H9 (cell line): ENCODE measurements around the gene GJB4. TPM values are rescaled to one million over a fixed set of nuclear protein-coding genes. Genes with fewer than 3 reads are reported as not detected.
A peak's percentile ranks its signal among the peaks of the same experiment; 100 is the strongest.

ENCODE experiments used
- DNase-seq: peaks from one replicate; pipeline ENCODE4 v3.0.0-alpha.2; 2017
- H2AFZ ChIP-seq: one replicate; pipeline ENCODE4 v1.6.1; 2013; ENCODE audit warnings: mild to moderate bottlenecking, low read length, control low read depth, moderate library complexity
- H2AK5ac ChIP-seq: 2 replicates; pipeline ENCODE4 v1.6.1; 2013; ENCODE audit warnings: low read length, control low read depth, mixed read lengths; ENCODE audit not compliant: insufficient read length
- H2BK120ac ChIP-seq: one replicate; pipeline ENCODE4 v1.6.1; 2013; ENCODE audit warnings: low read depth, mild to moderate bottlenecking, low read length, control low read depth, inconsistent platforms; ENCODE audit not compliant: poor library complexity, severe bottlenecking
- H2BK12ac ChIP-seq: 2 replicates; pipeline ENCODE4 v1.6.1; 2013; ENCODE audit warnings: low read length, control low read depth, mixed read lengths, low read depth; ENCODE audit not compliant: insufficient read length
- H2BK15ac ChIP-seq: 2 replicates; pipeline ENCODE4 v1.6.1; 2013; ENCODE audit warnings: low read depth, low read length, control low read depth
- H2BK20ac ChIP-seq: one replicate; pipeline ENCODE4 v1.6.1; 2013; ENCODE audit warnings: low read depth, mild to moderate bottlenecking, low read length, control low read depth, inconsistent platforms; ENCODE audit not compliant: poor library complexity, severe bottlenecking
- H2BK5ac ChIP-seq: 2 replicates; pipeline ENCODE4 v1.6.1; 2013; ENCODE audit warnings: low read length, control low read depth, mixed read lengths; ENCODE audit not compliant: insufficient read length
- H3K14ac ChIP-seq: 2 replicates; pipeline ENCODE4 v1.6.1; 2013; ENCODE audit warnings: low read length, control low read depth; ENCODE audit not compliant: insufficient read depth
- H3K18ac ChIP-seq: 2 replicates; pipeline ENCODE4 v1.6.1; 2013; ENCODE audit warnings: low read depth, mild to moderate bottlenecking, mixed read lengths, low read length, control low read depth; ENCODE audit not compliant: insufficient read length
- H3K23ac ChIP-seq: 2 replicates; pipeline ENCODE4 v1.6.1; 2013; ENCODE audit warnings: low read length, control low read depth, mixed read lengths, low read depth; ENCODE audit not compliant: insufficient read length
- H3K23me2 ChIP-seq: 2 replicates; pipeline ENCODE4 v1.6.1; 2013; ENCODE audit warnings: low read depth, mild to moderate bottlenecking, mixed read lengths, low read length, control low read depth; ENCODE audit not compliant: insufficient read length, poor library complexity, severe bottlenecking
- H3K27ac ChIP-seq: 2 replicates; pipeline ENCODE4 v1.5.1; 2013; ENCODE audit warnings: low read length, control low read depth, mixed read lengths, low read depth; ENCODE audit not compliant: insufficient read length
- H3K27me3 ChIP-seq: 2 replicates; pipeline ENCODE4 v1.6.1; 2013; ENCODE audit warnings: low read length, control low read depth, inconsistent platforms; ENCODE audit not compliant: insufficient read depth
- H3K4ac ChIP-seq: 2 replicates; pipeline ENCODE4 v1.6.1; 2013; ENCODE audit warnings: low read depth, mild to moderate bottlenecking, control low read depth, inconsistent platforms, low read length, moderate library complexity
- H3K4me1 ChIP-seq: 2 replicates; pipeline ENCODE4 v1.6.1; 2013; ENCODE audit warnings: low read length, control low read depth, inconsistent platforms; ENCODE audit not compliant: insufficient read depth
- H3K4me2 ChIP-seq: 2 replicates; pipeline ENCODE4 v1.6.1; 2013; ENCODE audit warnings: low read length, control low read depth, mixed read lengths; ENCODE audit not compliant: insufficient read length, insufficient read depth
- H3K56ac ChIP-seq: 2 replicates; pipeline ENCODE4 v1.6.1; 2013; ENCODE audit warnings: low read depth, mild to moderate bottlenecking, mixed read lengths, low read length, control low read depth; ENCODE audit not compliant: insufficient read length
- H3K79me1 ChIP-seq: 2 replicates; pipeline ENCODE4 v1.6.1; 2013; ENCODE audit warnings: low read depth, mild to moderate bottlenecking, moderate library complexity, low read length, control low read depth, inconsistent platforms; ENCODE audit not compliant: insufficient read depth, poor library complexity, severe bottlenecking
- H3K79me2 ChIP-seq: 2 replicates; pipeline ENCODE4 v1.6.1; 2013; ENCODE audit warnings: low read length, control low read depth, inconsistent platforms; ENCODE audit not compliant: insufficient read depth
- H3K9ac ChIP-seq: 2 replicates; pipeline ENCODE4 v1.6.1; 2013; ENCODE audit warnings: low read length, control low read depth, mixed read lengths; ENCODE audit not compliant: insufficient read length; ENCODE audit errors: extremely low read depth
- H3K9me3 ChIP-seq: one replicate; pipeline ENCODE4 v1.6.1; 2013; ENCODE audit warnings: low read depth, low read length, inconsistent platforms; ENCODE audit not compliant: control insufficient read depth
- H3T11ph ChIP-seq: one replicate; pipeline ENCODE4 v1.6.1; 2013; ENCODE audit warnings: mild to moderate bottlenecking, low read length, control low read depth, inconsistent platforms
- H4K20me1 ChIP-seq: one replicate; pipeline ENCODE4 v1.6.1; 2013; ENCODE audit not compliant: control insufficient read depth, insufficient read length, insufficient read depth
- H4K5ac ChIP-seq: 2 replicates; pipeline ENCODE4 v1.6.1; 2013; ENCODE audit warnings: low read depth, mild to moderate bottlenecking, mixed read lengths, low read length, control low read depth; ENCODE audit not compliant: insufficient read length
- H4K8ac ChIP-seq: replicated peaks from 2 replicates; pipeline ENCODE4 v1.6.1; 2013; ENCODE audit warnings: low read length, control low read depth, mixed read lengths, low read depth; ENCODE audit not compliant: insufficient read length
- H4K91ac ChIP-seq: 2 replicates; pipeline ENCODE4 v1.6.1; 2013; ENCODE audit warnings: low read depth, mild to moderate bottlenecking, moderate library complexity, mixed read lengths, low read length, control low read depth; ENCODE audit not compliant: insufficient read length
- H3K27ac Mint-ChIP-seq, 3 experiments: 2 replicates in 2 of 3; 3 replicates in 1 of 3; pipeline ENCODE4 v1.8.0; 2020 to 2021; ENCODE audit warnings: mixed read lengths in 3 of 3, mild to moderate bottlenecking in 1 of 3, moderate library complexity in 1 of 3
- H3K27me3 Mint-ChIP-seq: 2 replicates; pipeline ENCODE4 v1.8.0; 2021; ENCODE audit warnings: low read depth, mild to moderate bottlenecking, moderate library complexity, mixed read lengths
- H3K36me3 Mint-ChIP-seq, 3 experiments: 2 replicates in 2 of 3; 3 replicates in 1 of 3; pipeline ENCODE4 v1.8.0; 2020 to 2021; ENCODE audit warnings: low read depth in 3 of 3, mixed read lengths in 3 of 3; ENCODE audit not compliant: insufficient read depth in 1 of 3
- H3K4me1 Mint-ChIP-seq, 2 experiments: 2 replicates each; pipeline ENCODE4 v1.8.0; 2020; ENCODE audit warnings: mixed read lengths in 2 of 2
- H3K4me3 Mint-ChIP-seq, 2 experiments: 2 replicates in 1 of 2; 3 replicates in 1 of 2; pipeline ENCODE4 v1.8.0; 2020 to 2021; ENCODE audit warnings: mild to moderate bottlenecking in 2 of 2, mixed read lengths in 2 of 2, moderate library complexity in 1 of 2
- H3K9me3 Mint-ChIP-seq, 2 experiments: 2 replicates in 1 of 2; 3 replicates in 1 of 2; pipeline ENCODE4 v1.8.0; 2020; ENCODE audit warnings: mild to moderate bottlenecking in 2 of 2, mixed read lengths in 2 of 2, moderate library complexity in 1 of 2
- CTCF ChIP-seq: fragments of 200-600 bp; sonication (generic); conservative IDR thresholded peaks from 3 replicates; pipeline ENCODE4 v1.8.0; 2021; ENCODE audit warnings: antibody characterized with exemption, mild to moderate bottlenecking
- WGBS: extraction: QIAGEN DNeasy Blood & Tissue Kit; methylation state at CpG from one replicate; pipeline ENCODE4 v1.1.7; 2013; ENCODE audit warnings: missing lambda C conversion rate, low lambda C conversion rate, mixed read lengths; ENCODE audit not compliant: insufficient read length; ENCODE audit errors: extremely low coverage; 5-methylcytosine and 5-hydroxymethylcytosine counted together
- total RNA-seq: library from RNA; stranded (reverse); gene quantifications from 2 replicates; pipeline ENCODE4 v1.2.1, GENCODE V29; 2021

The GJB4 gene
- total RNA-seq, 1 experiment from 2014 or later = not detected

- no peak overlapping the region for H3K9ac ChIP-seq
- WGBS = no CpG with 5 or more reads among the region's 40 CpGs
- H3K27me3 Mint-ChIP-seq = peaks cover 39% of the 10 kb centered on the region
- H2AK5ac ChIP-seq = no peak overlapping the region
- no peak overlapping the region for H3T11ph ChIP-seq
- H2BK120ac ChIP-seq = no peak overlapping the region
- H3K56ac ChIP-seq = no peak overlapping the region
- H3K4me1 ChIP-seq = no peaks in the 10 kb centered on the region; the same call in 1 of the 2 replicates
- H3K23ac ChIP-seq = no peak overlapping the region
- no peaks in the 10 kb centered on the region for H3K23me2 ChIP-seq
- H2BK20ac ChIP-seq = no peak overlapping the region
- no peaks in the 10 kb centered on the region; the same call in 1 of the 2 replicates for H3K27me3 ChIP-seq
- no peak overlapping the region for H2BK12ac ChIP-seq
- no peak overlapping the region for H2BK5ac ChIP-seq
- DNase-seq = no peak
- H4K5ac ChIP-seq = no peak overlapping the region
- H3K9me3 ChIP-seq = no peaks in the 10 kb centered on the region
- H3K79me1 ChIP-seq = no peaks in the 10 kb centered on the region
- TF ChIP-seq CTCF = no peak
- no peak overlapping the region for H3K4ac ChIP-seq
- no peak overlapping the region for H3K27ac ChIP-seq
- no peak overlapping the region; a peak in 1 of 5 replicates for H3K4me3 Mint-ChIP-seq
- H3K14ac ChIP-seq = no peak overlapping the region; the same call in 1 of the 2 replicates
- no peaks in the 10 kb centered on the region for H4K20me1 ChIP-seq
- H3K18ac ChIP-seq = no peak overlapping the region
- H3K4me1 Mint-ChIP-seq = peaks cover 18 to 19% of the 10 kb centered on the region in 2 experiments
- H3K27ac Mint-ChIP-seq = peak overlapping the region in 1 of 3 experiments; percentile 94; a peak in 1 of 7 replicates
- no peak overlapping the region for H3K4me2 ChIP-seq
- no peak overlapping the region for H4K8ac ChIP-seq
- H3K9me3 Mint-ChIP-seq = no peaks in the 10 kb centered on the region; a peak in 2 of 5 replicates
- no peak overlapping the region for H2BK15ac ChIP-seq
- H3K79me2 ChIP-seq = no peaks in the 10 kb centered on the region
- H4K91ac ChIP-seq = no peak overlapping the region
- no peaks in the 10 kb centered on the region; a peak in 2 of 7 replicates for H3K36me3 Mint-ChIP-seq
- H2AFZ ChIP-seq = no peak overlapping the region
Observed at GRCh38 chr1:34794001-34794789, 34.7 kb downstream of the GJB4 start.
